NB4 (cell line): Measurements from ENCODE around the gene CYLD.

Experiments
- CTCF ChIP-seq: IDR thresholded peaks from one replicate; pipeline ENCODE4 v1.5.1; 2012; ENCODE audit warnings: low read depth, low read length
- POLR2A ChIP-seq: IDR thresholded peaks from 2 replicates; pipeline ENCODE4 v1.6.1; 2011; ENCODE audit warnings: mild to moderate bottlenecking; ENCODE audit not compliant: insufficient read length; ENCODE audit errors: extremely low read depth

- no peak for TF ChIP-seq CTCF
- TF ChIP-seq POLR2A: no peak
These were observed 54.9 kb downstream of the CYLD start for GRCh38 chr16:50796829-50797228.
